H1 (cell line): ENCODE data around the gene SCAF11. TPM values are rescaled to one million over a fixed set of nuclear protein-coding genes. Genes with fewer than 3 reads are reported as not detected.

Experiments
- CTCF ChIA-PET: fragments of 300-600 bp; sonication (Branson Sonifier 250); formaldehyde crosslinking; loops from one replicate; lab custom pipeline; 2021; ENCODE audit not compliant: partially characterized antibody; lab: Charles Lee
- POLR2A ChIA-PET: fragments of 300-600 bp; sonication (Branson Sonifier 250); formaldehyde crosslinking; loops from one replicate; lab custom pipeline; 2021; ENCODE audit warnings: inconsistent platforms; ENCODE audit not compliant: partially characterized antibody; lab: Charles Lee
- DNase-seq, 2 experiments: peaks; one replicate each; pipeline versions ENCODE4 v3.0.0 to v3.0.0-alpha.2; 2010 to 2022; ENCODE audit warnings: low spot score in 2 of 2, low read depth in 1 of 2, mixed read lengths in 1 of 2
- FAIRE-seq: peaks from 2 replicates; lab custom pipeline; 2011; peaks lifted over from hg19 to GRCh38; lab: Jason Lieb, UNC
- H2AFZ ChIP-seq: 2 replicates; pipeline ENCODE4 v1.8.1; 2012; ENCODE audit warnings: low read length, inconsistent platforms
- H2AK5ac ChIP-seq: 2 replicates; pipeline ENCODE4 v1.6.1; 2013; ENCODE audit warnings: low read depth, low read length
- H2BK120ac ChIP-seq: replicated peaks from 2 replicates; pipeline ENCODE3; 2013; ENCODE audit warnings: low read depth, low read length, inconsistent platforms
- H2BK12ac ChIP-seq: 2 replicates; pipeline ENCODE4 v1.6.1; 2013; ENCODE audit warnings: low read depth, low read length
- H2BK15ac ChIP-seq: 2 replicates; pipeline ENCODE4 v1.6.1; 2013; ENCODE audit warnings: low read length
- H2BK20ac ChIP-seq: 2 replicates; pipeline ENCODE4 v1.6.1; 2013; ENCODE audit warnings: low read length
- H2BK5ac ChIP-seq: 2 replicates; pipeline ENCODE4 v1.6.1; 2013; ENCODE audit warnings: low read depth, low read length
- H3K14ac ChIP-seq: 2 replicates; pipeline ENCODE4 v1.6.1; 2013; ENCODE audit warnings: inconsistent platforms; ENCODE audit not compliant: insufficient read length
- H3K18ac ChIP-seq: 2 replicates; pipeline ENCODE4 v1.6.1; 2013; ENCODE audit warnings: low read length; ENCODE audit errors: extremely low read depth
- H3K23ac ChIP-seq: 2 replicates; pipeline ENCODE4 v1.6.1; 2013; ENCODE audit warnings: inconsistent platforms; ENCODE audit not compliant: insufficient read length
- H3K23me2 ChIP-seq: 2 replicates; pipeline ENCODE4 v1.6.1; 2013; ENCODE audit warnings: low read depth, low read length
- H3K27ac ChIP-seq: 2 replicates; pipeline ENCODE4 v1.6.1; 2011; ENCODE audit warnings: low read depth, low read length, inconsistent platforms
- H3K27me3 ChIP-seq, 4 experiments: replicated peaks in 1 of 4; 1 replicate in 1 of 4; 2 replicates in 3 of 4; pipeline versions ENCODE4 v1.6.1 to v1.8.1; 2011 to 2013; ENCODE audit warnings: low read length in 3 of 4, mild to moderate bottlenecking in 3 of 4, inconsistent platforms in 2 of 4, mixed read lengths in 2 of 4, moderate library complexity in 1 of 4; ENCODE audit not compliant: control insufficient read depth in 3 of 4, insufficient read depth in 3 of 4; ENCODE audit errors: extremely low read depth in 1 of 4
- H3K36me3 ChIP-seq, 4 experiments: 2 replicates each; pipeline versions ENCODE4 v1.6.1 to v1.8.1; 2011 to 2013; ENCODE audit warnings: mild to moderate bottlenecking in 4 of 4, low read length in 3 of 4, moderate library complexity in 2 of 4, control low read depth in 1 of 4, inconsistent platforms in 1 of 4; ENCODE audit not compliant: insufficient read depth in 4 of 4, control insufficient read depth in 2 of 4
- H3K4ac ChIP-seq: replicated peaks from 2 replicates; pipeline ENCODE3; 2013; ENCODE audit warnings: low read length, low read depth, mixed read lengths, inconsistent platforms; ENCODE audit not compliant: insufficient read length
- H3K4me1 ChIP-seq, 4 experiments: replicated peaks in 1 of 4; 1 replicate in 1 of 4; 2 replicates in 3 of 4; pipeline versions ENCODE4 v1.6.1 to v1.8.1; 2011 to 2013; ENCODE audit warnings: low read length in 3 of 4, inconsistent platforms in 2 of 4, mixed read lengths in 1 of 4; ENCODE audit not compliant: insufficient read depth in 4 of 4, control insufficient read depth in 3 of 4
- H3K4me2 ChIP-seq, 2 experiments: 2 replicates each; pipeline versions ENCODE4 v1.6.1 to v1.8.1; 2011 to 2013; ENCODE audit warnings: low read depth in 2 of 2, low read length in 2 of 2, control low read depth in 1 of 2, inconsistent platforms in 1 of 2, mild to moderate bottlenecking in 1 of 2; ENCODE audit not compliant: insufficient read depth in 1 of 2
- H3K4me3 ChIP-seq, 4 experiments: fragments of 200-600, 300-600 bp in 1 of 4; sonication (generic), shearing (Covaris generic), sonication (Bioruptor Twin) in 1 of 4; 2 replicates each; pipeline versions ENCODE4 v1.5.1 to v1.8.1; 2011 to 2016; ENCODE audit warnings: low read length in 4 of 4, low read depth in 3 of 4, control low read depth in 2 of 4, inconsistent platforms in 2 of 4, mild to moderate bottlenecking in 2 of 4, mixed read lengths in 1 of 4, moderate library complexity in 1 of 4; ENCODE audit not compliant: insufficient read depth in 2 of 4; ENCODE audit errors: extremely low read depth in 1 of 4
- H3K56ac ChIP-seq: replicated peaks from 2 replicates; pipeline ENCODE3; 2013; ENCODE audit warnings: low read depth, mild to moderate bottlenecking, mixed read lengths, low read length, inconsistent platforms; ENCODE audit not compliant: insufficient read length
- H3K79me1 ChIP-seq: 2 replicates; pipeline ENCODE4 v1.6.1; 2013; ENCODE audit warnings: low read depth, low read length, control low read depth
- H3K79me2 ChIP-seq, 2 experiments: 2 replicates each; pipeline versions ENCODE4 v1.6.1 to v1.8.1; 2012 to 2013; ENCODE audit warnings: low read length in 2 of 2, mild to moderate bottlenecking in 2 of 2, inconsistent platforms in 1 of 2; ENCODE audit not compliant: insufficient read depth in 2 of 2, control insufficient read depth in 1 of 2
- H3K9ac ChIP-seq, 4 experiments: replicated peaks in 1 of 4; 1 replicate in 1 of 4; 2 replicates in 3 of 4; pipeline versions ENCODE4 v1.6.1 to v1.8.1; 2011 to 2013; ENCODE audit warnings: low read depth in 3 of 4, low read length in 3 of 4, control low read depth in 2 of 4, mild to moderate bottlenecking in 2 of 4, moderate library complexity in 2 of 4, inconsistent platforms in 1 of 4; ENCODE audit errors: extremely low read depth in 1 of 4
- H3K9me3 ChIP-seq, 2 experiments: 2 replicates each; pipeline versions ENCODE4 v1.6.1 to v1.8.1; 2012 to 2013; ENCODE audit warnings: mild to moderate bottlenecking in 2 of 2, moderate library complexity in 2 of 2, control low read depth in 1 of 2, inconsistent platforms in 1 of 2, low read depth in 1 of 2, low read length in 1 of 2, mixed read lengths in 1 of 2; ENCODE audit not compliant: insufficient read depth in 2 of 2
- H4K20me1 ChIP-seq, 2 experiments: replicated peaks in 1 of 2; 2 replicates each; pipeline versions ENCODE3 to v1.8.1; 2011 to 2013; ENCODE audit warnings: inconsistent platforms in 2 of 2, low read length in 2 of 2, mild to moderate bottlenecking in 1 of 2; ENCODE audit not compliant: insufficient read depth in 2 of 2, control insufficient read depth in 1 of 2
- H4K5ac ChIP-seq: 2 replicates; pipeline ENCODE4 v1.6.1; 2013; ENCODE audit warnings: low read length, low read depth, mixed read lengths, inconsistent platforms; ENCODE audit not compliant: insufficient read length
- H4K8ac ChIP-seq: 2 replicates; pipeline ENCODE4 v1.8.0; 2013; ENCODE audit warnings: mild to moderate bottlenecking, moderate library complexity, low read length, inconsistent platforms; ENCODE audit not compliant: insufficient read depth; ENCODE audit errors: extremely low read depth
- H4K91ac ChIP-seq: replicated peaks from 2 replicates; pipeline ENCODE3; 2013; ENCODE audit warnings: low read length, mixed read lengths, inconsistent platforms; ENCODE audit not compliant: insufficient read length
- KDM1A ChIP-seq: fragments of 200-600, 300-600 bp; sonication (generic); IDR thresholded peaks from 2 replicates; pipeline ENCODE4 v1.7.1; 2016; ENCODE audit warnings: mild to moderate bottlenecking, low read length, borderline replicate concordance
- SIX5 ChIP-seq: IDR thresholded peaks from 2 replicates; pipeline ENCODE4 v1.6.1; 2011; ENCODE audit warnings: mild to moderate bottlenecking, low read depth, low read length
- TAF7 ChIP-seq: optimal IDR thresholded peaks from 2 replicates; pipeline ENCODE3; 2011; ENCODE audit warnings: low read depth, mild to moderate bottlenecking, inconsistent platforms, low read length, moderate library complexity, borderline replicate concordance
- WGBS, 2 experiments: shearing (Covaris generic) in 1 of 2; methylation state at CpG; one replicate each; pipeline versions ENCODE4 v1.1.6 to v1.1.7; 2013 to 2015; ENCODE audit warnings: low lambda C conversion rate in 2 of 2, mixed read lengths in 2 of 2, inconsistent platforms in 1 of 2, low coverage in 1 of 2, missing lambda C conversion rate in 1 of 2; ENCODE audit not compliant: insufficient replicate concordance in 2 of 2, insufficient coverage in 1 of 2, insufficient read length in 1 of 2; ENCODE audit errors: extremely low coverage in 1 of 2, missing lambda C conversion rate in 1 of 2; 5-methylcytosine and 5-hydroxymethylcytosine counted together
- polyA plus RNA-seq, 7 experiments: library from polyadenylated mRNA; depleted of rRNA in 3 of 7; stranded (reverse) in 5 of 7; unstranded in 2 of 7; fragments of >200 nt in 5 of 7; fragments of 200-250 nt in 2 of 7; gene quantifications; 1 replicate in 5 of 7; 2 replicates in 1 of 7; 4 replicates in 1 of 7; pipeline versions ENCODE4 v1.2.1 to v1.2.3, GENCODE V29; 2011 to 2013; ENCODE audit warnings: missing spikeins in 2 of 7, mixed read lengths in 2 of 7
- total RNA-seq: library from RNA; stranded (reverse); fragmentation: NEBNext Ultra II Directional; extraction: Animal tissue kit (Norgen Biotek cat#: 25700); gene quantifications from 2 replicates; pipeline ENCODE4 v1.2.1, GENCODE V29; 2021

The SCAF11 gene
- total and polyA plus RNA-seq, 2 of the 8 experiments (the other 6 are each of a cell fraction or from before 2014, with no cell fraction given) = 15.1 to 77.8 TPM

DNA sequence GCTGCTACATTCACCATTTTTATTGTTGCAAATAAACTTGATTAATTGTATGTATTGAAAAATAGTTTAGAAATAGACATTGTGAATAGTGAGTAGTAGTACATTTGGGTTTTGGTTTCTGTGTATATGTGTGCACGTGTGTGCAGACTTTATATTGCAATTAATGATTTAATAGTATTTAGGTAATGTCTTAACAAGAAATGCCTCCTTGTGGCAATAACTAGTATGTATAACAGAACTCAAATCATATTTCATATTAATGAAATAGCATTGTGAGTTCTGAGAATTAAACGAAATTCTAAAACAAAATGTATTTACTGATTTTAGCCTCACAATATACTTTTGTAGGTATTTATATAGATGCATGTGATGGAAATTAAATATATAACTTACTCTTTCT lies 100.1 kb downstream of the SCAF11 start:
- H2BK15ac ChIP-seq = no peak overlapping the region
- ChIA-PET POLR2A (no interaction called here), CTCF (no interaction called here)
- no peaks in the 10 kb centered on the region for H3K23me2 ChIP-seq
- H2BK5ac ChIP-seq = no peak overlapping the region
- H4K91ac ChIP-seq = no peak overlapping the region
- WGBS, 2 experiments = 83% methylated on average over 2 of the region's 2 CpGs; no CpG with 5 or more reads in 1 of the 2 experiments
- H3K4ac ChIP-seq = no peak overlapping the region
- H2BK20ac ChIP-seq = no peak overlapping the region
- H2BK120ac ChIP-seq = no peak overlapping the region
- H3K4me2 ChIP-seq = no peak overlapping the region
- no peaks in the 10 kb centered on the region for H3K79me1 ChIP-seq
- no peak overlapping the region for H3K18ac ChIP-seq
- no peak overlapping the region for H4K8ac ChIP-seq
- no peak overlapping the region for H4K5ac ChIP-seq
- peaks cover 1% of the 10 kb centered on the region in 2 experiments for H4K20me1 ChIP-seq
- H3K9me3 ChIP-seq = no peaks in the 10 kb centered on the region
- H3K9ac ChIP-seq = no peak overlapping the region
- no peaks in the 10 kb centered on the region for H3K4me1 ChIP-seq
- DNase-seq (no peak), FAIRE-seq (no peak)
- no peak overlapping the region for H3K27ac ChIP-seq
- H3K23ac ChIP-seq = no peak overlapping the region
- TF ChIP-seq KDM1A (no peak), SIX5 (no peak), TAF7 (no peak)
- no peaks in the 10 kb centered on the region for H3K27me3 ChIP-seq
- peaks cover 0 to 34% (median 14%) of the 10 kb centered on the region in 4 experiments; a peak in 7 of 8 replicates for H3K36me3 ChIP-seq
- no peak overlapping the region for H2AFZ ChIP-seq
- no peak overlapping the region for H2AK5ac ChIP-seq
- no peaks in the 10 kb centered on the region for H3K79me2 ChIP-seq
- no peak overlapping the region for H3K56ac ChIP-seq
- H3K14ac ChIP-seq = no peak overlapping the region
- H3K4me3 ChIP-seq = no peak overlapping the region
- H2BK12ac ChIP-seq = no peak overlapping the region
